Amygdala (tissue), 56 donors: ENCODE results near the gene ATG16L2.
"Not testable (repeated sequence)": the region's sequence is repeated elsewhere in the genome, so short reads cannot be mapped to it uniquely, and the experiment has no call there.

Experiments used
- DNase-seq, 56 donors: peaks; one replicate each; lab custom pipeline; 2025; lab: John Stamatoyannopoulos, UW

ATG16L2 gene

GRCh38 chr11:72833811-72834493 is 19.7 kb downstream of the ATG16L2 start:
- DNase-seq, result peak in 10 of 56 donors; percentile 14 to 63 (median 46)

- no peak for DNase-seq
Measured at GRCh38 chr11:72834905-72835304, 20.7 kb downstream of the ATG16L2 start.

GRCh38 chr11:72836111-72836510 is 21.9 kb downstream of the ATG16L2 start:
- no peak for DNase-seq

GRCh38 chr11:72838691-72839305 is 24.6 kb downstream of the ATG16L2 start:
- no peak for DNase-seq

GRCh38 chr11:72840780-72841179 is 26.6 kb downstream of the ATG16L2 start:
- no peak for DNase-seq

GRCh38 chr11:72841397-72841796 is 27.2 kb downstream of the ATG16L2 start:
- DNase-seq, result no peak

- DNase-seq, result no peak
Measured at GRCh38 chr11:72842126-72842525, 27.9 kb downstream of the ATG16L2 start.

- DNase-seq, result no peak
Measured at GRCh38 chr11:72842653-72843330, 28.6 kb downstream of the ATG16L2 start.

GRCh38 chr11:72844356-72844755 is 30.1 kb downstream of the ATG16L2 start:
- DNase-seq, result no peak

- DNase-seq, result no peak
Measured at GRCh38 chr11:72848846-72849466, 34.7 kb downstream of the ATG16L2 start.

- DNase-seq, result no peak
Measured at GRCh38 chr11:72850832-72851231, 36.6 kb downstream of the ATG16L2 start.

- no peak for DNase-seq
Measured at GRCh38 chr11:72851726-72852125, 37.5 kb downstream of the ATG16L2 start.

- no peak for DNase-seq
Measured at GRCh38 chr11:72856065-72856464, 41.9 kb downstream of the ATG16L2 start.

- DNase-seq, result no peak
Measured at GRCh38 chr11:72856551-72857345, 42.5 kb downstream of the ATG16L2 start.

- DNase-seq, result not testable (repeated sequence)
Measured at GRCh38 chr11:72858267-72858666, 44.1 kb downstream of the ATG16L2 start.

- DNase-seq, result no peak
Measured at GRCh38 chr11:72859126-72859525, 44.9 kb downstream of the ATG16L2 start.

- no peak for DNase-seq
Measured at GRCh38 chr11:72860010-72860409, 45.8 kb downstream of the ATG16L2 start.

- DNase-seq, result no peak
Measured at GRCh38 chr11:72860592-72860991, 46.4 kb downstream of the ATG16L2 start.

GRCh38 chr11:72863091-72863490 is 48.9 kb downstream of the ATG16L2 start:
- DNase-seq, result no peak

GRCh38 chr11:72863916-72864315 is 49.7 kb downstream of the ATG16L2 start:
- DNase-seq, result no peak
